Neutrophil (primary cell): ENCODE measurements around the gene C10orf143.

Experiments
- H3K27ac ChIP-seq: fragments of 200-600 bp; sonication (generic); 2 replicates; pipeline ENCODE4 v1.5.1; 2016; ENCODE audit warnings: mild to moderate bottlenecking, moderate library complexity
- H3K27me3 ChIP-seq: fragments of 200-600 bp; sonication (generic); 2 replicates; pipeline ENCODE4 v1.6.0; 2016; ENCODE audit warnings: mild to moderate bottlenecking
- H3K36me3 ChIP-seq: fragments of 200-600 bp; sonication (generic); 2 replicates; pipeline ENCODE4 v1.5.1; 2017
- H3K4me1 ChIP-seq, 2 experiments: fragments of 200-600 bp in 1 of 2; sonication (generic) in 1 of 2; 1 replicate in 1 of 2; 2 replicates in 1 of 2; pipeline versions ENCODE4 v1.5.1 to v1.6.1; 2013 to 2016; ENCODE audit warnings: low read depth in 1 of 2, low read length in 1 of 2, mild to moderate bottlenecking in 1 of 2, moderate library complexity in 1 of 2; ENCODE audit not compliant: control insufficient read depth in 1 of 2, insufficient read depth in 1 of 2
- H3K4me3 ChIP-seq, 2 experiments: fragments of 200-600 bp in 1 of 2; sonication (generic) in 1 of 2; 1 replicate in 1 of 2; 2 replicates in 1 of 2; pipeline ENCODE4 v1.5.1; 2013 to 2016; ENCODE audit warnings: low read depth in 1 of 2, low read length in 1 of 2, mild to moderate bottlenecking in 1 of 2, moderate library complexity in 1 of 2
- H3K9me3 ChIP-seq: fragments of 200-600 bp; sonication (generic); 2 replicates; pipeline ENCODE4 v1.5.1; 2016
- CTCF ChIP-seq: fragments of 200-600 bp; sonication (generic); IDR thresholded peaks from 2 replicates; pipeline ENCODE4 v1.5.1; 2016; ENCODE audit warnings: antibody characterized with exemption

The C10orf143 gene

GRCh38 chr10:130045801-130046321 lies 64.8 kb downstream of the C10orf143 start:
- Histone ChIP-seq H3K4me3 (no peak overlapping the region), H3K36me3 (no peaks in the 10 kb centered on the region), H3K9me3 (no peaks in the 10 kb centered on the region), H3K27ac (no peak overlapping the region), H3K4me1 (no peaks in the 10 kb centered on the region), H3K27me3 (peaks cover 10% of the 10 kb centered on the region)
- TF ChIP-seq CTCF: no peak

GRCh38 chr10:130045091-130045652 lies 65.5 kb downstream of the C10orf143 start:
- H3K9me3 ChIP-seq: no peaks in the 10 kb centered on the region
- no peak overlapping the region for H3K27ac ChIP-seq
- no peak for TF ChIP-seq CTCF
- no peaks in the 10 kb centered on the region for H3K4me1 ChIP-seq
- no peak overlapping the region for H3K4me3 ChIP-seq
- H3K27me3 ChIP-seq: peaks cover 10% of the 10 kb centered on the region
- no peaks in the 10 kb centered on the region for H3K36me3 ChIP-seq

GRCh38 chr10:130044067-130045061 lies 66.3 kb downstream of the C10orf143 start:
- Histone ChIP-seq H3K4me1 (no peaks in the 10 kb centered on the region), H3K27me3 (peaks cover 10% of the 10 kb centered on the region), H3K9me3 (no peaks in the 10 kb centered on the region), H3K4me3 (no peak overlapping the region), H3K36me3 (no peaks in the 10 kb centered on the region), H3K27ac (no peak overlapping the region)
- no peak for TF ChIP-seq CTCF

GRCh38 chr10:130043491-130043890 lies 67.1 kb downstream of the C10orf143 start:
- H3K4me1 ChIP-seq: no peaks in the 10 kb centered on the region
- no peaks in the 10 kb centered on the region for H3K9me3 ChIP-seq
- H3K27ac ChIP-seq: no peak overlapping the region
- TF ChIP-seq CTCF: no peak
- H3K27me3 ChIP-seq: peaks cover 10% of the 10 kb centered on the region
- H3K4me3 ChIP-seq: no peak overlapping the region
- H3K36me3 ChIP-seq: no peaks in the 10 kb centered on the region

GRCh38 chr10:130042381-130042780 lies 68.2 kb downstream of the C10orf143 start:
- H3K27me3 ChIP-seq: peaks cover 10% of the 10 kb centered on the region
- H3K9me3 ChIP-seq: no peaks in the 10 kb centered on the region
- H3K36me3 ChIP-seq: no peaks in the 10 kb centered on the region
- no peak overlapping the region for H3K27ac ChIP-seq
- no peaks in the 10 kb centered on the region for H3K4me1 ChIP-seq
- TF ChIP-seq CTCF: no peak
- no peak overlapping the region for H3K4me3 ChIP-seq
